D721Med (cell line): ENCODE data around the gene NUP50.

Source experiments
- DNase-seq: peaks from one replicate; pipeline ENCODE4 v3.0.0; 2011; ENCODE audit warnings: low spot score; ENCODE audit not compliant: insufficient read length
- FAIRE-seq: peaks from 2 replicates; lab custom pipeline; 2011; peaks lifted over from hg19 to GRCh38; lab: Jason Lieb, UNC
- TF ChIP-seq, protein P1 (sequence below): IDR thresholded peaks from 2 replicates; pipeline ENCODE4 v1.5.1; 2012; ENCODE audit warnings: mild to moderate bottlenecking, control low read depth; ENCODE audit not compliant: insufficient read depth; ENCODE audit errors: missing control alignments

Gene NUP50

DNA sequence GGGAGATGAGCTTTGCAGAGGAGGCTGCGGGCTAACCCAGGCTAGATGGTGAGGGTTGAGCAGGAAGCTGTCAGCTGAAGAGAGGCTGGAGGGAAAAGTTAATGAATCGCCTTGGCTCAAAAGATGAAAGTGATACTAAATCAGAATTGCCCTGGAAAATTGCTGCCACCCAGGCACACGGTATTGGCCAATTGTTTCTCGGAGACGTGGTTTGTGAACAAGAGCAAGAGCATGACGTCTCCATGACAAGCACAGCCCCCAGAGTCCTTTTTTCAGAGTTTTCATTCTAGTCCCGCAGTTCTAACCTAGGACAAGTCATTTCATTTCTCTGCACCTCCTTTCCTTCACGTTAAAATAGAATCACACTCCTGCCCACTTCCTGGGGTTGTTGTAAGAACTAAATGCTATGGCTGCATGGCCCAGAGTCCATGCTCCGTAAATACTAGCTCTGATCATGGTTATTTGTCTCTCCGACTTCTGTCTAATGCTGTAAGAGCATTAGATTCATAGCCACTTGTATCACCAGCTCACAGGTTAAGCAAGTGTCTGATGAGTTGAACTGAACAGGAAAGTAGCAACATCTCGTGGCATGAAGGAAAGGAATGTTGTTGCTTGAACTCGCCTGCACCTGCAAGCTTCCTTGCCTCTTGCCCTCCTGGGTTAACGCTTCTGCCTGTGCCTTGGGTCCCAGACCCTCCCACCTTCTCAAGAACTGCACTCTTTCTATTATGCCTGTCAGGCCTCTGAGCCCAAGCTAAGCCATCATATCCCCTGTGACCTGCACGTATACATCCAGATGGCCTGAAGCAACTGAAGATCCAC is 33.8 kb upstream of the NUP50 start:
- no peak for FAIRE-seq
- no peak for DNase-seq
- TF ChIP-seq, protein P1, sequence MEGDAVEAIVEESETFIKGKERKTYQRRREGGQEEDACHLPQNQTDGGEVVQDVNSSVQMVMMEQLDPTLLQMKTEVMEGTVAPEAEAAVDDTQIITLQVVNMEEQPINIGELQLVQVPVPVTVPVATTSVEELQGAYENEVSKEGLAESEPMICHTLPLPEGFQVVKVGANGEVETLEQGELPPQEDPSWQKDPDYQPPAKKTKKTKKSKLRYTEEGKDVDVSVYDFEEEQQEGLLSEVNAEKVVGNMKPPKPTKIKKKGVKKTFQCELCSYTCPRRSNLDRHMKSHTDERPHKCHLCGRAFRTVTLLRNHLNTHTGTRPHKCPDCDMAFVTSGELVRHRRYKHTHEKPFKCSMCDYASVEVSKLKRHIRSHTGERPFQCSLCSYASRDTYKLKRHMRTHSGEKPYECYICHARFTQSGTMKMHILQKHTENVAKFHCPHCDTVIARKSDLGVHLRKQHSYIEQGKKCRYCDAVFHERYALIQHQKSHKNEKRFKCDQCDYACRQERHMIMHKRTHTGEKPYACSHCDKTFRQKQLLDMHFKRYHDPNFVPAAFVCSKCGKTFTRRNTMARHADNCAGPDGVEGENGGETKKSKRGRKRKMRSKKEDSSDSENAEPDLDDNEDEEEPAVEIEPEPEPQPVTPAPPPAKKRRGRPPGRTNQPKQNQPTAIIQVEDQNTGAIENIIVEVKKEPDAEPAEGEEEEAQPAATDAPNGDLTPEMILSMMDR, result no peak

GRCh38 chr22:45130891-45131290 is 32.8 kb upstream of the NUP50 start:
- no peak for DNase-seq
- TF ChIP-seq, protein P1, result no peak
- FAIRE-seq, result no peak

GRCh38 chr22:45131749-45132148 is 32.0 kb upstream of the NUP50 start:
- FAIRE-seq, result no peak
- TF ChIP-seq, protein P1, result no peak
- no peak for DNase-seq

DNA sequence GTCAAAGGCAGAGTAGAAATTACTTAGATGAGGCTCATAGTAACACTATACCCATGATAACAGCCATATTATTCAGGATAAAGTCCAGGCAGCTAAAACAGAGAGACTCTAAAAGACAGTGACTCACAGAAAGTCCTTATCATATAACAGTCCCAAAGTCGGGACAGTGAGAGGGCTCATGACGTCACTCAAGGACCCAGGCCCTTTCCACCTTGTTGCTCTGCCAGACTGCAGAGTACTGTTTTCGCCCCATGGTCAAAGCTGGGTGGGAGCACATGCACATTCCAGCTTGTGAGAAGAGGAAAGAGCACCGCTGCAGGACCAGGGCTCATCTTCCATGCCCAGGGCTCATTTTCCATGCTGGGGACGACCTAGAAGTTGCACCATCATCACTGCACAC is 29.4 kb upstream of the NUP50 start:
- TF ChIP-seq, protein P1, result no peak
- no peak for DNase-seq
- FAIRE-seq, result no peak

GRCh38 chr22:45136594-45136993 is 27.1 kb upstream of the NUP50 start:
- FAIRE-seq (no peak), DNase-seq (no peak)
- TF ChIP-seq, protein P1, result no peak

DNA sequence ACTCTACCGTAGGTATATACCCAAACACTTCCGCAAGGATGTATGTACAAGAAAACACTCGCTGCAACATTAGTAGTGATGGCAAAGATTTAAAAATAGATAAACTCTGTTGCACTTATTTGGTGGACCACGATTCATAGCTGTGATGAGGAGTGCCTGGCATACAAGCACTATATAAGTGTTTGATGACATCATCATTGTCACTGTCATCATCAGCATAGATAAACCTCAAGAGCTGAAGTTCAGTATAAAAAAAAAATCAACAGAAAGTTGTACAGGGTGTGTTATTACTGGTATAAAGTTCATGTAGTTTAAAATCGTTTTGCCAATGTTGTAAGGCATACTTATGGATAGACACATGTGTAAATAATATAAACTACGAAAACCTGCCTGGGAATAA is 24.0 kb upstream of the NUP50 start:
- TF ChIP-seq, protein P1, result no peak
- no peak for DNase-seq
- FAIRE-seq, result no peak

DNA sequence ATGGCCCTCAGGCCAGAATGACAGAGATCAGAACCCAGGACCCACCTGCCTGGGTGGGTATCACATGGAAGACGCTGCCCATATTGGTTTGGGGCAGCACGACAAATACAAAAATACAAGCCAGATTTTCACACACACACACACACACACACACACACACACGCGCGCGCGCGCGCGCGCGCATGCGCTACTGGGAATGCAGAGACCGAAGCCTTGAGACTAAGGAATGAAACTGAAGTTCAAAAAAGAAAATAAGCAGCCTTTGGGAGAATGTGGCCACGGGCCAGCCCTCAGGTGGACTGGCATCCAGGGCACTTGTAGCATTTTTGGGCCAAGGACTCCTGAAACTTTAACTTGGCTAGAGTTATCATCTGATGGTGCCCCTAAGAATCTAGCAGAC is 21.3 kb upstream of the NUP50 start:
- TF ChIP-seq, protein P1, result no peak
- FAIRE-seq, result no peak
- no peak for DNase-seq
